ENCODE data around the gene ROGDI. TPM values are rescaled to one million over a fixed set of nuclear protein-coding genes. Genes with fewer than 3 reads are reported as not detected.

ROGDI gene
- total RNA-seq, result 10.7 and 11.7 TPM in 2 replicates

- no peak for DNase-seq (ENCODE audit: low read depth, low spot score)
Observed at GRCh38 chr16:4801962-4802658, at the start of gene ROGDI. ROGDI (minus strand) TSS chr16:4802633; CDS start chr16:4802571, 62 bp downstream.

- no peak for DNase-seq (ENCODE audit: low read depth, low spot score)
Observed at GRCh38 chr16:4850211-4850610, 47.8 kb upstream of the ROGDI start.

GRCh38 chr16:4847774-4848587 lies 45.5 kb upstream of the ROGDI start:
- DNase-seq (ENCODE audit: low read depth, low spot score), result peak; percentile 45

- DNase-seq (ENCODE audit: low read depth, low spot score), result peak; percentile 88
Observed at GRCh38 chr16:4846901-4847773, 44.7 kb upstream of the ROGDI start, which contains the start of the genes GLYR1 and UBN1. GLYR1 (minus strand) TSS chr16:4847288; CDS start chr16:4847265, 23 bp downstream. UBN1 (plus strand) TSS chr16:4847481; CDS start chr16:4852918, 5,437 bp downstream.

- DNase-seq (ENCODE audit: low read depth, low spot score), result peak; percentile 26
Observed at GRCh38 chr16:4846503-4846900, 44.1 kb upstream of the ROGDI start.

- DNase-seq (ENCODE audit: low read depth, low spot score), result no peak
Observed at GRCh38 chr16:4840984-4841383, 38.6 kb upstream of the ROGDI start.

- DNase-seq (ENCODE audit: low read depth, low spot score), result no peak
Observed at GRCh38 chr16:4839942-4840341, 37.5 kb upstream of the ROGDI start.

- no peak for DNase-seq (ENCODE audit: low read depth, low spot score)
Observed at GRCh38 chr16:4837733-4838501, 35.5 kb upstream of the ROGDI start.

- DNase-seq (ENCODE audit: low read depth, low spot score), result no peak
Observed at GRCh38 chr16:4836727-4837126, 34.3 kb upstream of the ROGDI start.

GRCh38 chr16:4833584-4833983 lies 31.2 kb upstream of the ROGDI start:
- DNase-seq (ENCODE audit: low read depth, low spot score), result no peak

- no peak for DNase-seq (ENCODE audit: low read depth, low spot score)
Observed at GRCh38 chr16:4832698-4833343, 30.4 kb upstream of the ROGDI start.

- no peak for DNase-seq (ENCODE audit: low read depth, low spot score)
Observed at GRCh38 chr16:4831616-4832015, 29.2 kb upstream of the ROGDI start.

GRCh38 chr16:4830408-4830807 lies 28.0 kb upstream of the ROGDI start:
- DNase-seq (ENCODE audit: low read depth, low spot score), result no peak

- DNase-seq (ENCODE audit: low read depth, low spot score), result no peak
Observed at GRCh38 chr16:4828567-4829321, 26.3 kb upstream of the ROGDI start.

- no peak for DNase-seq (ENCODE audit: low read depth, low spot score)
Observed at GRCh38 chr16:4826980-4827379, 24.5 kb upstream of the ROGDI start.

GRCh38 chr16:4826526-4826925 lies 24.1 kb upstream of the ROGDI start:
- DNase-seq (ENCODE audit: low read depth, low spot score), result no peak

- DNase-seq (ENCODE audit: low read depth, low spot score), result no peak
Observed at GRCh38 chr16:4825196-4825595, 22.8 kb upstream of the ROGDI start.

- no peak for DNase-seq (ENCODE audit: low read depth, low spot score)
Observed at GRCh38 chr16:4820652-4821051, 18.2 kb upstream of the ROGDI start.

GRCh38 chr16:4814542-4815173 lies 12.2 kb upstream of the ROGDI start:
- no peak for DNase-seq (ENCODE audit: low read depth, low spot score)
